ENCODE measurements around the gene GNAI3. TPM values are rescaled to one million over a fixed set of nuclear protein-coding genes. Genes with fewer than 3 reads are reported as not detected.

GNAI3 gene
- total and polyA plus RNA-seq, 2 of the 8 experiments (the other 6 are each of a cell fraction or from before 2014, with no cell fraction given), result 4.0 to 9.8 TPM

DNA sequence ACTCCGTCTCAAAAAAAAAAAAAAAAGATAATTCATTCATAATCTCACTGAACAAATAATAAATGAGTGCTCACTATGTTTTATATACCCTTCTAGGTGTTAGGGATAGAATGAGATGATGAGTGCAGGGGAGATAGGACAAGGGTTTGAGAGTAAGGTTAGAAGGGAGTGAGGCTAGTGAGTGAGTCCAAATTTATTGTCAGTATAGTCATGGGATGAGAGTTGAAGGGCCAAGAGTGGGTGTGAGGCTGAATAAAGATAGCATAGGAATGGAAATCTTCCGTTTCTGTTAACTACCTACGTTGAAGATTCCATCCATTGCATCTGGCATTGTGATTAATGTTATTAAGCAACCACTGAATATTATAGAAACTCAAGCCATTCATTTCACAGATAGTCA, 16.8 kb downstream of the GNAI3 start:
- H4K5ac ChIP-seq (ENCODE audit: insufficient read length, low read depth, low read length), result no peak overlapping the region
- POLR2A ChIA-PET (ENCODE audit: partially characterized antibody), result interaction anchor here (1.4 kb wide), 1 partner anchor 17 kb away, joined by 7 read pairs; the partner anchor contains the start of gene GNAI3
- no peaks in the 10 kb centered on the region for H3K36me3 ChIP-seq (ENCODE audit: control insufficient read depth in 2 of 4, insufficient read depth in 4 of 4, low read length in 3 of 4)
- H2AFZ ChIP-seq (ENCODE audit: low read length), result no peak overlapping the region
- no peaks in the 10 kb centered on the region for H3K9me3 ChIP-seq (ENCODE audit: insufficient read depth in 2 of 2, low read depth in 1 of 2, low read length in 1 of 2)
- H3K79me2 ChIP-seq (ENCODE audit: control insufficient read depth in 1 of 2, insufficient read depth in 2 of 2, low read length in 2 of 2), result peaks cover 10 to 97% of the 10 kb centered on the region in 2 experiments; a peak in 3 of 4 replicates
- H2BK12ac ChIP-seq (ENCODE audit: low read depth, low read length), result peak overlapping the region; percentile 84; the same call in 1 of the 2 replicates
- DNase-seq (ENCODE audit: low read depth in 1 of 2, low spot score in 2 of 2) (no peak), FAIRE-seq (no peak)
- H3K4me1 ChIP-seq (replicated peaks in 1 of 4; ENCODE audit: control insufficient read depth in 3 of 4, insufficient read depth in 4 of 4, low read length in 3 of 4), result peaks cover 0 to 25% (median 7%) of the 10 kb centered on the region in 4 experiments
- H2BK15ac ChIP-seq (ENCODE audit: low read length), result no peak overlapping the region
- peak overlapping the region; percentile 55 for H4K91ac ChIP-seq (replicated peaks; ENCODE audit: insufficient read length, low read length)
- no peak for TF ChIP-seq CHD1 (IDR thresholded peaks at IDR 0.05; ENCODE audit: low read depth, low read length)
- no peak for TF ChIP-seq GABPA (IDR thresholded peaks at IDR 0.05; ENCODE audit: borderline replicate concordance, insufficient read depth, low read length)
- no peaks in the 10 kb centered on the region for H3K27me3 ChIP-seq (replicated peaks in 1 of 4; ENCODE audit: control insufficient read depth in 3 of 4, extremely low read depth in 1 of 4, insufficient read depth in 3 of 4, low read length in 3 of 4)
- H2AK5ac ChIP-seq (ENCODE audit: low read depth, low read length), result peak overlapping the region; percentile 70; the same call in 1 of the 2 replicates
- H2BK120ac ChIP-seq (replicated peaks; ENCODE audit: low read depth, low read length), result no peak overlapping the region
- H3K79me1 ChIP-seq (ENCODE audit: low read depth, low read length), result no peaks in the 10 kb centered on the region; the same call in 1 of the 2 replicates
- H3K4ac ChIP-seq (replicated peaks; ENCODE audit: insufficient read length, low read depth, low read length), result no peak overlapping the region
- peaks cover 0 to 2% of the 10 kb centered on the region in 2 experiments for H4K20me1 ChIP-seq (replicated peaks in 1 of 2; ENCODE audit: control insufficient read depth in 1 of 2, insufficient read depth in 2 of 2, low read length in 2 of 2)
- H3K4me3 ChIP-seq (ENCODE audit: extremely low read depth in 1 of 4, insufficient read depth in 2 of 4, low read depth in 3 of 4, low read length in 4 of 4), result no peak overlapping the region
- CTCF ChIA-PET (ENCODE audit: partially characterized antibody), result interaction anchor here (2.7 kb wide), 1 partner anchor 16 kb away, joined by 12 read pairs; the partner anchor contains the start of gene GNAI3
- no peaks in the 10 kb centered on the region for H3K23me2 ChIP-seq (ENCODE audit: low read depth, low read length)
- H2BK5ac ChIP-seq (ENCODE audit: low read depth, low read length), result peak overlapping the region; percentile 55; the same call in 1 of the 2 replicates
- no peak overlapping the region for H3K14ac ChIP-seq (ENCODE audit: insufficient read length)
- no peak overlapping the region for H3K56ac ChIP-seq (replicated peaks; ENCODE audit: insufficient read length, low read depth, low read length)
- no peak overlapping the region for H3K9ac ChIP-seq (replicated peaks in 1 of 4; ENCODE audit: extremely low read depth in 1 of 4, low read depth in 3 of 4, low read length in 3 of 4)
- peak overlapping the region in 1 of 2 experiments; percentile 89; a peak in 2 of 4 replicates for H3K4me2 ChIP-seq (ENCODE audit: insufficient read depth in 1 of 2, low read depth in 2 of 2, low read length in 2 of 2)
- H3K18ac ChIP-seq (ENCODE audit: extremely low read depth, low read length), result no peak overlapping the region
- H3K23ac ChIP-seq (ENCODE audit: insufficient read length), result no peak overlapping the region
- no peak overlapping the region for H4K8ac ChIP-seq (ENCODE audit: extremely low read depth, insufficient read depth, low read length)
- WGBS, 2 experiments (ENCODE audit: extremely low coverage in 1 of 2, insufficient coverage in 1 of 2, insufficient read length in 1 of 2, insufficient replicate concordance in 2 of 2, low coverage in 1 of 2, low lambda C conversion rate in 2 of 2, missing lambda C conversion rate in 1 of 2), result 84% methylated on average over 2 of the region's 3 CpGs; no CpG with 5 or more reads in 1 of the 2 experiments
- no peak overlapping the region for H2BK20ac ChIP-seq (ENCODE audit: low read length)
- no peak overlapping the region for H3K27ac ChIP-seq (ENCODE audit: low read depth, low read length)

Data from H1 (cell line).